ENCODE results near the gene FAM184A.

FAM184A gene

DNA sequence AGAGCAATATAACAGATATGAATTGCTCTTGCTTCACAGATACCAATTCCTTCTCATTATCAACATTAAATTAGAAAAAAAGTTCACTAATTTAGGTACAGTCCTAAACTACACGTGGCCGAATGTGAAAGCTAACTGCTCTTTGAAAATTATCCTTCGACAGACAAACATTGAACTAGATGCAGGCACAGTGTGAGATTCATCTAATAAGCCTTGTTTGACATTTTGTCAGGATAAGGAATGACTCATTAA lies 1.1 kb downstream of the FAM184A start:
- no peak overlapping the region for H3K4me3 ChIP-seq (IDR thresholded peaks at IDR 0.05; ENCODE audit: insufficient read depth, low read depth, low read length)
- H3K9ac ChIP-seq: no peak overlapping the region

DNA sequence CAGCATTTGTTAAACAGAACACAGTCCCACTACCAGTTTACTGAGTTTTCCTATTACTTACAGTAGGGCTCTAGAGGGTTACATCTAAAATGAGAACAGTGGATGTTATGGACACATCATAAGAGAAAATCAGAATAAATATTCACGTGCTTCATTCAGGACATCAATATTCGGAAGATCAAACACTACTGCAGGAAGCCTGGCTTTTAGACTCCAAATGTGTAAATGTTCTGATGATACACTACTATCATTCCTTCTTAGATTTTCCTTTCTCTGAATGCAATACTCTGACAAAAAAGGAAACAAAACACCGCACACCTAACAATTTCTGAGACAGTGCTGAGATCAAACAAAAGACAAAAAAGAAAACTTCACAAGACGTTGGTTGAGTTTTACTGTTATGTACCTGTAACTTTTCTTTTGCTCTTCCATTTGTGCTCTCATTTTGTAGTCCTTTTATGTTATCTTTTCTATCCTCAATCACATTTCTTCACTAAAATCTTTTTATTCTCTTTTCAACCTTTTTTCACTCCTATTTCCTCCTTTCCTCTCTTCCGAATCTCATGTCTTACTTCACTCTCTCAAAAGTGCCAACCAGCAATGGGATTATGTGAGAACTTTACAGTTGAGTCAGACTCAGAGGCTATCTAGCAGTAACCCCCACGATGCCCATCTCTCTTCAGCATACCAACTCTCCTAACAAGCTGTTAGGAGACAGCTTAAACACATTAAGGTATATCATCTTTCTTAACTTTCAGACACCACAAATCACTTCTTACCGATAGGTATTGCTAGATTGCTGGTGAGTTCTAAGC lies 1.7 kb downstream of the FAM184A start:
- Histone ChIP-seq H3K9ac (no peak overlapping the region), H3K4me1 (ENCODE audit: low read depth, poor library complexity, severe bottlenecking) (peaks cover 6% of the 10 kb centered on the region), H3K79me2 (ENCODE audit: insufficient read depth, low read depth) (no peaks in the 10 kb centered on the region), H3K27ac (no peak overlapping the region), H2AFZ (ENCODE audit: low read depth) (no peak overlapping the region), H4K20me1 (ENCODE audit: insufficient read depth) (no peaks in the 10 kb centered on the region), H3K4me2 (no peak overlapping the region), H3K4me3 (IDR thresholded peaks at IDR 0.05; ENCODE audit: insufficient read depth, low read depth, low read length) (no peak overlapping the region), H3K27me3 (ENCODE audit: insufficient read depth, low read depth) (no peaks in the 10 kb centered on the region), H3K36me3 (ENCODE audit: insufficient read depth) (no peaks in the 10 kb centered on the region)
- TF ChIP-seq, protein P1, sequence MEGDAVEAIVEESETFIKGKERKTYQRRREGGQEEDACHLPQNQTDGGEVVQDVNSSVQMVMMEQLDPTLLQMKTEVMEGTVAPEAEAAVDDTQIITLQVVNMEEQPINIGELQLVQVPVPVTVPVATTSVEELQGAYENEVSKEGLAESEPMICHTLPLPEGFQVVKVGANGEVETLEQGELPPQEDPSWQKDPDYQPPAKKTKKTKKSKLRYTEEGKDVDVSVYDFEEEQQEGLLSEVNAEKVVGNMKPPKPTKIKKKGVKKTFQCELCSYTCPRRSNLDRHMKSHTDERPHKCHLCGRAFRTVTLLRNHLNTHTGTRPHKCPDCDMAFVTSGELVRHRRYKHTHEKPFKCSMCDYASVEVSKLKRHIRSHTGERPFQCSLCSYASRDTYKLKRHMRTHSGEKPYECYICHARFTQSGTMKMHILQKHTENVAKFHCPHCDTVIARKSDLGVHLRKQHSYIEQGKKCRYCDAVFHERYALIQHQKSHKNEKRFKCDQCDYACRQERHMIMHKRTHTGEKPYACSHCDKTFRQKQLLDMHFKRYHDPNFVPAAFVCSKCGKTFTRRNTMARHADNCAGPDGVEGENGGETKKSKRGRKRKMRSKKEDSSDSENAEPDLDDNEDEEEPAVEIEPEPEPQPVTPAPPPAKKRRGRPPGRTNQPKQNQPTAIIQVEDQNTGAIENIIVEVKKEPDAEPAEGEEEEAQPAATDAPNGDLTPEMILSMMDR (conservative IDR thresholded peaks at IDR 0.05; ENCODE audit: low read depth, low read length): no peak

More for the DNA sequence above, 1.1 kb downstream of the FAM184A start:
- Histone ChIP-seq H3K36me3 (ENCODE audit: insufficient read depth) (no peaks in the 10 kb centered on the region), H3K27ac (no peak overlapping the region), H3K79me2 (ENCODE audit: insufficient read depth, low read depth) (no peaks in the 10 kb centered on the region), H3K4me2 (no peak overlapping the region), H2AFZ (ENCODE audit: low read depth) (no peak overlapping the region), H3K27me3 (ENCODE audit: insufficient read depth, low read depth) (no peaks in the 10 kb centered on the region), H3K4me1 (ENCODE audit: low read depth, poor library complexity, severe bottlenecking) (peaks cover 6% of the 10 kb centered on the region), H4K20me1 (ENCODE audit: insufficient read depth) (no peaks in the 10 kb centered on the region)
- TF ChIP-seq, protein P1 (conservative IDR thresholded peaks at IDR 0.05; ENCODE audit: low read depth, low read length): no peak

- H3K9ac ChIP-seq: no peak overlapping the region
- no peaks in the 10 kb centered on the region for H3K79me2 ChIP-seq (ENCODE audit: insufficient read depth, low read depth)
- H4K20me1 ChIP-seq (ENCODE audit: insufficient read depth): no peaks in the 10 kb centered on the region
- H3K36me3 ChIP-seq (ENCODE audit: insufficient read depth): no peaks in the 10 kb centered on the region
- TF ChIP-seq, protein P1 (conservative IDR thresholded peaks at IDR 0.05; ENCODE audit: low read depth, low read length): no peak
- no peak overlapping the region for H3K27ac ChIP-seq
- no peaks in the 10 kb centered on the region for H3K27me3 ChIP-seq (ENCODE audit: insufficient read depth, low read depth)
- H2AFZ ChIP-seq (ENCODE audit: low read depth): no peak overlapping the region
- H3K4me2 ChIP-seq: no peak overlapping the region
- no peak overlapping the region for H3K4me3 ChIP-seq (IDR thresholded peaks at IDR 0.05; ENCODE audit: insufficient read depth, low read depth, low read length)
- H3K4me1 ChIP-seq (ENCODE audit: low read depth, poor library complexity, severe bottlenecking): peaks cover 6% of the 10 kb centered on the region
These were observed 2.3 kb downstream of the FAM184A start for GRCh38 chr6:119076173-119076572.

DNA sequence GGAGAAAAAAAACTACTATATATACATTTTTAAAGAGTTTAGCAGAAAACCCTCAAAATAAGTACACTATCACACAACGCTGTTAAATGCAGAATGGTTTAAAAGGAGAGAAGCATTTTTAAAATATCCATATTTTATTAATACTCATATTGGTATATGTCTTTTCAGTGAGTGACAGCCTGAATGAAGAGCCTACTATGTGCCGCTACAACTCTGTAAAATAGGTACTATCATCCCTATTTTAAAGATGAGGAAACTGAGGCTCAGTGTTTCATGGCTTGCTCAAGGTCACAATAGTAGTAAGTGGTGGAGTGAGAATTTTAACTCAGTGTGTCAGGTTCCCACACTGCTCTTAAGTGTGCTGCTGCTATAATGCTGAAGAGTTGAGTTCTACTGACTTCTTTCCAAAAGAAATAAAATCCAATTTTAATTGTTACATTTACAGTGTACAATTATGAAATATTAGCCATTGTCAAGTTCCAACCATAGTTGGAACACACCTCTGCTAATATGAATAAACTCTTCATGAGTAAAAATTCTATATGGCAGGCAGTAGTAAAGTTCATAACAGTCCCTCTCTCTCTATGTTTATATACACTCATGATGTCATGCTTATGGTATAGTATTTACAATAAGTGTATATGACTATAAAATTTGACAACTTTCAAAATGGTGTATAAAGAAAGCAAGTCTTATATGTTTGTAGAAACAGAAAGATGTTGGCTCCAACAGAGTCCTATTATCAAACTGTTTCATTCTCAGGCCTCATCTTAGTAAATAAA lies 3.1 kb downstream of the FAM184A start:
- H2AFZ ChIP-seq (ENCODE audit: low read depth): no peak overlapping the region
- no peaks in the 10 kb centered on the region for H3K79me2 ChIP-seq (ENCODE audit: insufficient read depth, low read depth)
- H3K4me2 ChIP-seq: no peak overlapping the region
- no peaks in the 10 kb centered on the region for H3K36me3 ChIP-seq (ENCODE audit: insufficient read depth)
- H3K27me3 ChIP-seq (ENCODE audit: insufficient read depth, low read depth): no peaks in the 10 kb centered on the region
- TF ChIP-seq, protein P1 (conservative IDR thresholded peaks at IDR 0.05; ENCODE audit: low read depth, low read length): no peak
- H3K27ac ChIP-seq: no peak overlapping the region
- H4K20me1 ChIP-seq (ENCODE audit: insufficient read depth): no peaks in the 10 kb centered on the region
- H3K9ac ChIP-seq: no peak overlapping the region
- no peak overlapping the region for H3K4me3 ChIP-seq (IDR thresholded peaks at IDR 0.05; ENCODE audit: insufficient read depth, low read depth, low read length)
- H3K4me1 ChIP-seq (ENCODE audit: low read depth, poor library complexity, severe bottlenecking): peaks cover 6% of the 10 kb centered on the region

Data from KMS-11 (cell line).